Fibroblast of skin of left biceps (primary cell): ENCODE data around the gene CFAP99.

Experiments
- DNase-seq, 2 experiments: peaks; one replicate each; pipeline ENCODE4 v3.0.0-alpha.2; 2013; ENCODE audit warnings: low read depth in 2 of 2

Gene CFAP99

DNA sequence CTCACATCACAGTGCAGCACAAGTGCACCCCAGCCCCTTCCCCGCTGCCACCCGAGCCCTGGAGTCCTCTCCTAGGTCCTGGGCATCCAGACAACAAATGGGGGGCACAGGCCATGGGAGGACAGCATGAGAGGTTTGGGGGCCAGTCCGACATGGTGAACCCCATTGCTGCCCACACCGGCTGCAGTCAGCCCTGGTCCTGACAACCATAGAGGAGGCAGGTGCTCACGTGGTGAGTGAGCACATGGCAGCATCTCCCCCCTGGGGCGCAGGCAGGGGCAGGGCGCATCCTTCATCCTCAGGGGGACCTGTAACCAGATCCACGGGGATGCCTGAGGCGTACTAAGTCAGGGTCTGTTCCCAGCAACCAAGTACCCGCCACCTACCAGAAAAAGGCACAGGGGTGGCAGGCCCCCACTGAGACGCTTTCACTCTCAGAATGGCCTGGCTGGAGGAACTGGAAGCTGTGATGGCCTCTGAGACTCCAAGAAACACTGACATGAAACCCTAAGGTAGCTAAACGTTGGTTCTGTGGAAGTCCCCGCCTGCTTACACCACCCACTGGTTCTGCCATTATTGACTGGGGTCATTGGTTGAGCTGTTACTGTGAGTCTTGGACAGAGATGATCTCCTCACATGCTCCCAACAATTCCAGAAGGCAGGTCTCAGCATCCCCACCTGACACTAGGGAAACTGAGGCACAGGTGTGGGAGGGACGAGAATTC, 6.8 kb upstream of the CFAP99 start:
- DNase-seq = no peak

DNA sequence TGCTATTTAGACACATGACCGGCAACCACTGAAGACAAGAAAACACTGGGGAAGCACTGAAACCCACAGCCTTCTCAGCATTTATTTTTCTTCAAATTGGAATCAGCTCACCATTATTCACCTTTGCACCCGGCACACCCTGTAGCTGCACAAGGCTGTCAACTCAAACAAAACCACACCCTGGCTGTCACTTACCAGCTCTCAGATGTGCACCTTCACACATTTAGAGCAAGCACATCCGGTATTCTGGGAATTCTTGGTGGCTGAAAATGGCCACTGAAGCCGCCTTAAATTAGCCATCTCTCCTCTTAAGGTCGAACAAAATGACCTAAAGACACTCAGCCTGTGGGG, 6.2 kb upstream of the CFAP99 start:
- no peak for DNase-seq

DNA sequence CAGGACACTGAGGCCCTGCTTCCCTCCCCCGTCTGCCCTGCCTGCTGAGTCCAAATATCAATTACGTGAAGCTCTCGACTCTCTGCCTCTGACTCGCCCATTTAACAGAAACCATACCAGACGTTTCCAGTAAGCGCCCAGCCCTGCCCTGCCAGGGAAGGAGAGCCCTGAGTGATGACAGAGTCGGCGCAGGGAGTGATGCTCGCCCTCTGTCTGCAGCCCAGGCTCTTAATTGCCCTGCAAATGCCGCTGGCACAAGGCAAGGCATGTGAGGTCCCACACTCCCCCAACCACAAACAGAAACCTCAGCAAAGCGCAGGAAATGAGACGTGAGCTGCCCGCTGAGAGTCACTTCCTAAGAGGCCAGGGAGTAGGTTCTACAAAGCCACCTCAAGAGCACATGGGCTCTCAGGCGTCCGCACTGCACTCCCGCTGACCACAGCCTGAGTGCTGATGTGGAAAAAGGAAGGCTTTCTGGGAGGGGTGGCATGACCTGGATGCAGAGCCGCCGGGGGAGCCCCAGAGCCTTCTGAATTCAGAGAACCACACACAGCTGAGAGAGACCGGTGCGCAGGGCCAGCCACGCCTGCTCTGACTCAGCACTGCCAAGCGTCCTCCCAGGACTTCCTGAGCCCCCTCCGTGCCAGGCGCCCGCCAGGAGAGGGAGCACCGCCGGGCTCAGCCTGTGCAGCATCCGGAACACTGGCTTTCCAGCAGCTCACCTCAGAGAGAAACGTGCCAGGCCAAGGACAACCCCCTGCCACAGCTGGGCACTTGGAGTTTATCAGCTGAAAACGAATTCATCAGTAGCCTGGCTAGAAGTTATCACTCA, 5.7 kb upstream of the CFAP99 start:
- DNase-seq = peak; percentile 17 to 23

DNA sequence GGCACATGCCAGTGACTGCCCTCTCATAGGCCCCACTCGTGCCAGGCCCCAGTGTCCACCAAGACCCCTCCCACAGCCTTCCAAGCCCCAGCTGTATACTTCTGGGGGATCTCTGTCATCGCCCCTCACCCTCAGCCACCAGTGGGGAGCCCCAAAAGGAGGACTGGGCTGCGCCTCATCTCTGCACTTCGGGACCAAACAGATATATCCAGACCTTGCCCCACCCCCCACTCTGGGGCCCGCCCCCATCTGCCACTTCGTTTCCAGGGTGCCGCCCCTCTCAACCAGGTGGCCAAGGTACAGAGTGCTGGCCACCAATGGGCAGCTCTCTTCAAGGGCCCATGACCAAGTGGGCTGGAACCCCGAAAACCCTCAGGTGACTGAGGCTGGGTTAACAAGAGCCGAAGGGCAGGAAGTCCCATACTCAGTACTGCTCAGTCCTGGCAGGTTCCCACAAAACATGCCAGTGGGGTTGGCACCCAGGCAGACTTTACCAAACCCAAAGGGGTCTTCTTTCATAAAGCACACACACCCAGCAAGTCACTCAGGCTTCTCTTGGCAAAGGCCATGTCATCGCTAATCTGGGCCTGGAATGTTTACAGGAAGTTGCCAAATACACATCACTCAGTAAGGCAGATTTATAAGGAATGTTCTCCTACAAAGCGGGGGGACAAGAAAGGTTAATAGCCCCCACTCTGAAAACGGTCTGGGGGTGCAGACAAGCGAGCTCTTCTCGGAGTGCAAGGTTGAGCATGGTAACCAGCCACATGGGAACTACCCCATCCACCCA, 4.7 kb upstream of the CFAP99 start:
- no peak for DNase-seq

DNA sequence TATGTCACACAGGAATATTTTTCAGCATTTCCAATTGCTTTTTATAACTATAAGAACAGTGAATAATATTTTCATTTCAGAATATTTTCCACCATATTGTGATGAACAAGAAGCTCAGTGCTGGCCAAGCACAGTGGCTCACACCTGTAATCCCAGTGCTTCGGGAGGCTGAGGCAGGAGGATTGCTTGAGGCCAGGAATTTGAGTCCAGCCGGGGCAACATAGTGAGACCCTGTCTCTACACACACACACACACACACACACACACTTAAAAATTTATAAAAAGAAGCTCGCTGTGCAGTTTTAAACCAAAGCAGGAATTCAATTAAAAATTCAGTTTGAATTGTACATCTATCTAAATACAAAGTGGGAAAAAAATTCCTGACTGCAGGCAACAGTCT, 3.5 kb upstream of the CFAP99 start:
- no peak for DNase-seq

DNA sequence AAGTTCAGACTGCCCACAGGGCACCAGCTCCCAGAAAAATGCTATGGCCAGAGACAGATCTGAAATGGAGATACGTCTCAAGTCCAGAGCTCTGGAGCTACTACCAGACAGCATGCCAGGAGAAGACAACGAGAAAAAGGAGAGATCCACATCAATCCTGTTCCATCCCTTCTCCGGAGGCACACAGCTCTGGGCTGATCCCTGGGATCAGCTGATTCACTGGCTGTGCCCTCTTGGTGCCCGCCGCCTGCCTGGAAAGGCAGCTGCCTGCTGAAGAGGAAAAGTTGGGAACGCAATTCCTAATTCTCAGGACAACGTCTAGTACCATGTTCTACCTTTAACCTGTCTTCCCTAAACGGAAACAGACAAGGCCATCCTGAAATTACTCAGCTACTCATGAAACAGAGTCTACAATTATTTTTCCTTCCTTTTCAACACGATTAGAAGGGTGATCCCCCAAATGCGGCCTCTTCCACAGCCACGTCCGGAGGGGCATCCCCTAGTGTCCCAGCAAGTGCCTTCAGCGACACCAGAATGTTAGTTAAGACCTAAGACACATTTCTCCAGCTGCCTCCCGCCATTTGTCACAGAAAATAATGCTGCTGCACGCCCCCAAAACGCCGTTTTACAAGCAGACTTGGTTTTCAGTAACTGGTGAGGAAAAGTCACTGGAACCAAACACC, 2.7 kb upstream of the CFAP99 start:
- no peak for DNase-seq

DNA sequence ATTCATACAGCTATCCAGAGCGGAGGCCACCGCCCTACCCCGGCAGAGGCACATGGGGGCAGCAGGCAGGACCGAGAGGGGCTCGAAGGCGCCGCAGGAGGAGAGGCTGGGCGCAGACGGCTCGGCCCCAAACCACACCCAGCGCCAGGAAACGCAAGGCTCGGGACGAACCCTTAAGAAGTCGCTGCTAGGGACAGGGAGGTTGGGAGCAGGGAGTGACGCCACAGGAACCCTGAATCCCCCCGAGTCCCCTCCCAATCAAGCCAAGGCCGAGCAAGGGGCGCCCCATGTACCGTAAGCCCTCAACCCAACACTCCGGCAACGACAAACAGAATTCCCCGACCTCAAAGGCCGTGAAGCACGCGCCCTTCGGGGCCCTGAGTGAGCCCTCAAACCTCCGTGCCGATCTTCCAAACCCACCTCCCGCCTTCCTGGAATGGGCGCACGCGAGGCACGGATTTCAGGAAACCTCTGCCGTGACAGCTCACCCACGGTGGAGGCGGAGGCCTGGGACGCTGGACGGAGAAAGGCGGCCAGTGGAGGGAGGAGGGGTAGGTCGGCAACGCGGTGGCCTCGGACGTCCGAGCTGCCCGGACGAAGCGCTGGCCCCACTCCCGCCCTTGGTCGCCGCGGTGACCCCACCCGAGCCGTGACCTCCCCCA, 2.1 kb upstream of the CFAP99 start:
- DNase-seq = no peak

DNA sequence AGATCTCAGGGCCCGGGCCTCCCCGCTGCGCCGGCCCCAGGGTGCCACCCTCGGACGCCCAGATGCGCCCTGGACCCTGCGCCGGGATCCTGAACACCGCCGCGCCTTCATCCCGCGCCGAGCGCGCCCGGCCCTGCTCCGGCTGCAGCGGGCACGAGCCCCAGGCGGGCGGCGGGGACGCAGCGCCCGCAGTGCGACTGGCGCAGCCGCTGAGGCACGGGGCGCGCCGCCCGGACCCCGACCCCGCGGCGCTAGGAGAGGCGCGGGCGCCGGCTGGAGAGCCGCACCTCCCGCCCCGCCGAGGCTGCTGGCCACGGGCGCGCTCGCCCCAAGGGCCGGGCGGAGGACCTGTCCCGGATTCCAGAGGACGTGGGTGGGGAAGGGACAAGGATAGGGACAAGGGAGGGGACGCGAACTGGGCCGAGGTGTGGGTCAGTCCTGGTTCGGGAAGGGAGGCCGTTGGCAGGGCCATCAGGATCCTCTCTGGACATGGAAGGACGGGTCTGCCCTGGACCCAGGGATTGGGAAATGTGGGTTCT, 1.5 kb upstream of the CFAP99 start:
- no peak for DNase-seq

DNA sequence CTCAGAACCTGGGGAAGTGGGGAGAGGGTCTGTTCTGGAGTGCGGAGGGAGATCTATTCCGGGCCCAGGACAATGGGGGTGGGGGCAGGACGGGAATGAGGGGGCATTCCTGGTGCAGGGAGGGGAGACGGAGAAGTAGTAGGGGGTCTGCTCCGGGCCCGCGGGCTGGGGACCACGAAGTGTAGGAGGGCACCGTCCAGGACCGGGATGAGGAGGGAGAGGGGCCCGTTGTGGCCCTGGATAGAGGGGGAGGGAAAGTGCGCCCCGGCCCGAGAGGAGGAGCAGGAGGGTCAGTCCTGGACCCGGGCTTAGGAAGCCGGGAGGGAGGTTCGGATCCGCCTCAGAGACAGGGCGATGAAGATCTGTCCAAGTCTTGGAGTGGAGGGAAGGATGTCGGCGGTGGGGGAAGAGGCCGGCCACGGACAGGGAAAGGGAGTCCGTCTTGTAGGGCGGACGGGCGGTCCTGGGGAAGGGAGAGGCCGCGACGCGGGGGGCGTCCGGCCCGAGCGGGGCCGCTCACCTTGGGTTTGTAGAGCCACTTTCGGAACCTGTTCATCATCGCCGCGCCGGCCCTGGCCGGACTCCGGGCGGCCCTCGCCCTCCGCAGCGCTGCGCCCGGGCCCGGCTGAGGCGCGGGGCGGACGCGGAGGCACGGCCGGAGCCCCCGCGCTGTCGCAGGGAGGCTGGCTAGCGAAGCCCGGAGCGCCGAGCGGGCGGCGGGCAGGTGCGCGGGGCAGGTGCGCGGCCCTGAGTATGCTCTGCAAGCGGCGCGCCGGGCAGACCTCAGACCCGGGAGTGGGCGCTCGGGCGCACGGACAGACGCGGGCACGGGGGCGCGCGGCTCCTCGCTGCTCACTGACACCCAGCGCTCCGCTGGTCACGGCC, 748 bp upstream of the CFAP99 start, which contains the start of gene ZFYVE28:
Gene ZFYVE28, minus strand, starts transcription at position 881 of the 885 bp plus-strand sequence. Its CDS starts 322 bp downstream, at position 559.
- no peak for DNase-seq

DNA sequence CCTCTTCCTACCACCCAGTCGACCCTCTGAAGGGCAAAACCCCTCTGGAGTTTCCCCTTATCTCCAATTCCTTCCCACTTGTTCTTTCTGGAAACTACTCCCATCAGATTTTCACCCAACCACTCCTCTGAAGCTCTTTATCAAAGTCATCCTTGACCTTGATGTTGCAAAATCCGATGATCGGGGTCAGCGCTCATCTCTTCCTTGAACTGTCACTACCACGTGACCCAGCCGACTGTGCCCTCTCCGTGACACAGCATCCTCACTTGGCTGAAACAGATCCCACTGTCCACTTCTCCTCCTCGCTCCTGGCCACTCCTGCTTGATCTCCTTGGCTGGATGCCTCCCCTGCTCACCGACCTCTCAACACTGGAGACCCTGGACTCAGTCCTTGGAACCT, 1.1 kb downstream of the CFAP99 start:
- DNase-seq = no peak

DNA sequence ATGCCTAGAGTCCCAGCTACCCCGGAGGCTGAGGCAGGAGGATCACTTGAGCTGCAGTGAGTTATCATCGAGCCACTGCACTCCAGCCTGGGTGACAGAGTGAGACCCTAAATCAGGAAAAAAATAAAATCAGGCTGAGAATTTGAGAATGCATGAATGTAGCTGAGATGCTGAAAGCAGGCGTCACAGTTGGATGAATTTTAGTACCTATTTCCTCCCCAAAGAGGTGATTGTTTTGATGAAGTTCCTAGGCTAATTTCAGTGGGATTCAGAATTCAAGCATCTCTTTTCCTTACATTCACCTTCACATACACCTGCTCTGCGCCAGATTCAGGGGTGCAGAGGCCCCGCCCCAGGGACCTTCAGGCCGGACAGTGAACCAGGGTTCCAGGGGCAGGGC, 3.2 kb downstream of the CFAP99 start:
- no peak for DNase-seq

DNA sequence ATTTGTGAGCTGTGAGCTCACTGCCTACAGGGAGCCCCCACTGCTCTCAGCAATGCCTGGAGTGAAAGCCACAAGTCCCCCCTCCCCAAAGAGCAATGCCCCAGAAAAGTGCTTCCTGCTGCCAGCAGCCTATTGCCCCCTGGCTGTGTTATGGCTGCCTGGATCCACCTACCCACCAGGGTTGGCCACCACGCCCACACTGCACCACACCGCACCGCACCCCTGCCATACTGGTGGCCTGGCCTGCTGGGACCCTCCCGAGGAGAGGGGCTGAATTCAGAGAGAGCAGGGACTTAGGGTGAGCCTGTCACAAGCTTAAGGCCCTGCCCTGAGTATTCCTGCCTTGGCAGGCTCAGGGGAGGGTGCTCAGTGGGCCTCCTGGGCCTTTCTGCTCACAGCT, 4.3 kb downstream of the CFAP99 start:
- DNase-seq = no peak

DNA sequence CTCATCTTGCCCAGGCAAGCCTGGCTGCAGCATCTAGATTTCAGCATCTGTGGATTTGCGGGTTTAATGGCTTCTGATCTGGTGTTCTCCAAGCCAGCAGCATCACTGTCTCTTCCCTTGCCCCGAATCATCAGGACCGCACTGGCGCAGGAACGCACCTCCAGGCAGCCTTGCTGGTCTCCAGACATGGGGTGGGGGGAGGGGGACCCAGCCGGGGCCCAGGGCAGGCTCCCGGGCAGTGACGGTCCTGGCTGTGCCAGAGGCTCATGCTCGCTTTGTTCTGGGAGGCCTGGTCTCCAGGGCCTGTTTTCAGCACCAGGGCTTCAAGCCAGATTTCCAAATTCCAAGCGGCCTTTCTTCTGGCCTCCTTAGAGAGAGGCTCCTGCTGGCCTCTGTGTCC, 4.9 kb downstream of the CFAP99 start:
- no peak for DNase-seq

DNA sequence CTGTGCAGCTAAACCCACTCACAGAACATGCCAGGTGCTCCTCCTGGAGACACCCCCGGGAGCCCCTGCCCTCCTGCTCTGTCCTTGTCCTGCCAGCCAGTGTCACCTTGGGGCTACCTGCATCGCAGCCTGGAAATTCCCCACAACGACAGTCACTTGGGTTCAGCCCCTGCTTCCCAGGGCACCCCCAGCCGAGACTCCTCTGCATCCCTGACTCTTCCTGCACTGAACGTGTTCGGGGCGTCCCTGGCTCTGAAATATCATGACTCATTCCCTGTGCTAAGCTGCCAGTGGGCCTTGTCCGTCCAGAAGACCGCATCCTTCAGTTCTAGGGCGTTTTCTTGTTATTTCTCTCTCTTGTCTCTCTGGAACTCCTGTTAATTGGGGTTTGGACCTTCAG, 5.8 kb downstream of the CFAP99 start:
- no peak for DNase-seq

DNA sequence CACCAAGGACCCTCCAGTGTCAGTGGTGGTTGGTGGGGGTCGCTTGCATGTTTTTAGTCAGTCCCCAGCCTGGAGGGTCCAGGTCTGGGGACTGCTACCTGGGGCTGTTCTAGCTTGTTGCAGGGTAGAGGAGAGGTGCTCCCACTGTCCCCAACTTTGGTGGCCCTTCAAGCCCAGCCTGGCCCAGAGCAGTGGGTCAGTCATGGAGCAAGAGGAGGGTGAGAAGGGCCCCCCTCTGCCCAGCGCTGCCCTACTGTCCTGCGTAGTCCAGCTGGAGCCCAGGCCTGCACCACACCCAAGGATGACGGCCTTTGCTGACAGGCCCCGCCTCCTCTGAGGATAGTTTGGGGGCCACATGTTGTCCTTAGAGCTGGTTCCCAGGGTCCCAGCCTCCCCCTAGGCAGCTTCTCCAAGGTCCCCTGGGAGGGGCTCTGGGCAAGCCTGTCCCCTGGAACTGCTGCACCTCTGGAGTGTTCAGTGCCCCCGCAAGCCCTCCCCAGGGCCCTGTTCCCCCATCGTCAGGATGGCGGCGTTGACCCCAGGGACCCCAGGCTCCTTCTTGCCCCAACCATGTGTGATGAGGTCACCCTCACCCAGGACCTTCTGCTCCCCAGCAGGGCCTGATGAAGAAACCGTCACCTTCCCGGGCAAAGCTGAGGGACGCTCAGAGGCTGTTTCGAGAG, 6.8 kb downstream of the CFAP99 start:
- DNase-seq = no peak

DNA sequence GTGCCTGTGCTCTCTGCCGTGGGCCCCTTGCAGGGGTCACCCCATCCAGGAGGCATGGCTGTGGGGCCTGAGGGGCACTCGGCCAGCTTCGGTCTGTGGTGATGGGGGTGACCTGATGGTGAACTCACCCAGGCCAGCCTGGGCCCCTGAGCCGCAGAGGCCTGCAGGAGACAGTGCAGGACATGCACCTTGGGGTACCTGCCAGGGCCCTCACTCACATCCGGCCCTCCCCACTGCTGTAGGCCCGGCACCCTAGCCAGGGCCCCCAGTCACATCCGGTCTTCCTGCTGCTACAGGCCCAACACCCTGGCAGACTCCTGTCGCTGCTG, 7.3 kb downstream of the CFAP99 start:
- DNase-seq = no peak

DNA sequence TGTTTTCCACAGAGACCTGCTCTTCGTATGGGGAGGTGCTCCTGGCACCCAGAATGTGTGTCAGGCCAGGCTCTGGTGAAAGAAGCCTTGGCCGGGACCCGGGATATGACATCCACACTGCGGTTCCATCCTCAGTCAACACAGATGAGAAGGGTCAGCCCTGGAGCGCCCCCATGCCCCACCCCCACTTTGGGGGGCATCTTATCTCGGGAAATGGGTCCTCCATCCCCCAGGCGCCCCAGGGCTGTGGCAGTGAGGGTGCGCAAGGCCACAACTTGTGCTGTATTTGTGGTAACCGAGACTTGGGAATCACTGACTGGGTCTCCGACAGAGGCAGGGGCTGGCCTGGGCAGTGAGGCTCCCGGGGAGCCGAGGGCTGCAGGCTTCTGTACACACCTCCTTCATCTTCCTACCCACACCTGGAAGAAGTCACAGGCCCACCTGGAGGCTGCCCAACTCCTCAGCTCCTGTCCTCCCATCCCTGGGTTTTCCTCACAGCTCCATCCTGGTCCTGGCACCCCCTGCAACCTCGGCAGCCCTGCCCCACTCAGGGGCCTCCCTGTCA, 8.0 kb downstream of the CFAP99 start:
- DNase-seq = no peak

DNA sequence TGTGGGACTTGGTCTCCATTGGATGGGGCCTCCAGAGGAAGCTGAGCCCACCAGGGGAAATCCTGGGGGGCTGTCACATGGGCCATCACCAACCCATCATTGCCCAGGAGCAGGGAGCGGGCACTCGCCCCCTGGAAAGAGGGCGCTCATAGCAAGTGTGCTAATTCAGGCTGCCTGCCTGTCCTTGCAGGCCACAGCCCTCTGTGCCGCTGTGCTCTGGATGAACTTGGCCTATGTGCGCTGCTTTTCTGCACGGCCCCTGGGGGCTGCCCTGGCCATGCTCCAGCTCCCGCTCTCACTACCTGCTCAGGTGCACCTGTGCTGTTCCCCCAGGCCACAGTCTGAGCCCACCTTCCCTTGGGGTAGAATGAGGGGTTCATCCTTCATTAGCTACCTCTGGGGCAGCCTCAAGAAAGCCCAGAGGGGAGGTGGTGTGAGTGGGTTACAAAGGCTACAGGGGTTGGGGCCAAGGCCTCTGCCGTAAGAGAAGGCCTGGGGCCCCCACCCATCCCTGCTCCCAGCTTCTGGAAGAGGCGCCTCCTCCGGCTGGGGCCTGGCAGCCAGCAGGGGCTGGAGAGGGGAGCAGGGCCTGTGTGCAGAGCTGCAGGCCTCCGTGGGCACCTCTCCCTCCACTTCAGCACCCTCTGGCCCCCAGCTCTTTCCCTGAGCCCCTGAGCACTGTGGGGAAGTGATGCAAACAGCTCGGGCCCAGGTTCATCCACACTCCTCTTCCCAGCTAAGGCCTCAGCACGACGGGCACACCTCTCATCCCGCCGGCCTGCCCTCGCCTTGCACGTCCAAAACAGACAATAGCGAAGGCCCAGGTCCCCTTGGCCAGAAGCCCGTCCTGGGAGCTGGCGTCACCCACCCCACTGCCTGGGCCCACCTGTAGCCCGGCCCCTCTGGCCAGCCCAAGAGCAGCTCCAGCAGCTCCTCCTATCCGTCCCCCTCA, 8.9 kb downstream of the CFAP99 start:
- DNase-seq = no peak
